ENCODE measurements around the gene MTERF2.

DNA sequence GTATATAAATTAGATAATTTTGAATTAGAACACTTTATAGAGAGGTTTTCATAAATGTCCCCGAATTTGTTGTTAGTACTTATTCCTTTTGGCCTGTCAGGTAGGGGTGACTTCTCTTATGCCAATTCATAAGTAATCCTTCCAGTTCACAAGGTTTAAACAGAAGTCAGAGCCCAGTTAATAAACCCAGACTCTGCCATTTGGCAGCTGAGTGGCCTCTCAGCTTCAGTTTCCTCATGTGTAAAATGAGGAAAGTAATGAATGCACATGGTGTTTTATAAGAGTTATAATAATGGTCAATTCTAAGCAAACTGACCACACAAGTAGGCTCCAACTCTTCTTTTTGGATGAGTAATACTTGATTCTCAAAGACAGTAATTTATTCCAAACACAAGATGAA lies 10.3 kb downstream of the MTERF2 start:
- TF ChIP-seq, protein P1, sequence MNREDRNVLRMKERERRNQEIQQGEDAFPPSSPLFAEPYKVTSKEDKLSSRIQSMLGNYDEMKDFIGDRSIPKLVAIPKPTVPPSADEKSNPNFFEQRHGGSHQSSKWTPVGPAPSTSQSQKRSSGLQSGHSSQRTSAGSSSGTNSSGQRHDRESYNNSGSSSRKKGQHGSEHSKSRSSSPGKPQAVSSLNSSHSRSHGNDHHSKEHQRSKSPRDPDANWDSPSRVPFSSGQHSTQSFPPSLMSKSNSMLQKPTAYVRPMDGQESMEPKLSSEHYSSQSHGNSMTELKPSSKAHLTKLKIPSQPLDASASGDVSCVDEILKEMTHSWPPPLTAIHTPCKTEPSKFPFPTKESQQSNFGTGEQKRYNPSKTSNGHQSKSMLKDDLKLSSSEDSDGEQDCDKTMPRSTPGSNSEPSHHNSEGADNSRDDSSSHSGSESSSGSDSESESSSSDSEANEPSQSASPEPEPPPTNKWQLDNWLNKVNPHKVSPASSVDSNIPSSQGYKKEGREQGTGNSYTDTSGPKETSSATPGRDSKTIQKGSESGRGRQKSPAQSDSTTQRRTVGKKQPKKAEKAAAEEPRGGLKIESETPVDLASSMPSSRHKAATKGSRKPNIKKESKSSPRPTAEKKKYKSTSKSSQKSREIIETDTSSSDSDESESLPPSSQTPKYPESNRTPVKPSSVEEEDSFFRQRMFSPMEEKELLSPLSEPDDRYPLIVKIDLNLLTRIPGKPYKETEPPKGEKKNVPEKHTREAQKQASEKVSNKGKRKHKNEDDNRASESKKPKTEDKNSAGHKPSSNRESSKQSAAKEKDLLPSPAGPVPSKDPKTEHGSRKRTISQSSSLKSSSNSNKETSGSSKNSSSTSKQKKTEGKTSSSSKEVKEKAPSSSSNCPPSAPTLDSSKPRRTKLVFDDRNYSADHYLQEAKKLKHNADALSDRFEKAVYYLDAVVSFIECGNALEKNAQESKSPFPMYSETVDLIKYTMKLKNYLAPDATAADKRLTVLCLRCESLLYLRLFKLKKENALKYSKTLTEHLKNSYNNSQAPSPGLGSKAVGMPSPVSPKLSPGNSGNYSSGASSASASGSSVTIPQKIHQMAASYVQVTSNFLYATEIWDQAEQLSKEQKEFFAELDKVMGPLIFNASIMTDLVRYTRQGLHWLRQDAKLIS (CRISPR knock-in tag; IDR thresholded peaks at IDR 0.05; ENCODE audit: borderline replicate concordance) = no peak
- TF ChIP-seq NFE2L1 (CRISPR knock-in tag; IDR thresholded peaks at IDR 0.05) (no peak), FOXK1 (CRISPR knock-in tag; IDR thresholded peaks at IDR 0.05) (no peak), EMX1 (CRISPR knock-in tag; IDR thresholded peaks at IDR 0.05) (no peak), SMAD4 (CRISPR knock-in tag; IDR thresholded peaks at IDR 0.05) (no peak)
- TF ChIP-seq, protein P2, sequence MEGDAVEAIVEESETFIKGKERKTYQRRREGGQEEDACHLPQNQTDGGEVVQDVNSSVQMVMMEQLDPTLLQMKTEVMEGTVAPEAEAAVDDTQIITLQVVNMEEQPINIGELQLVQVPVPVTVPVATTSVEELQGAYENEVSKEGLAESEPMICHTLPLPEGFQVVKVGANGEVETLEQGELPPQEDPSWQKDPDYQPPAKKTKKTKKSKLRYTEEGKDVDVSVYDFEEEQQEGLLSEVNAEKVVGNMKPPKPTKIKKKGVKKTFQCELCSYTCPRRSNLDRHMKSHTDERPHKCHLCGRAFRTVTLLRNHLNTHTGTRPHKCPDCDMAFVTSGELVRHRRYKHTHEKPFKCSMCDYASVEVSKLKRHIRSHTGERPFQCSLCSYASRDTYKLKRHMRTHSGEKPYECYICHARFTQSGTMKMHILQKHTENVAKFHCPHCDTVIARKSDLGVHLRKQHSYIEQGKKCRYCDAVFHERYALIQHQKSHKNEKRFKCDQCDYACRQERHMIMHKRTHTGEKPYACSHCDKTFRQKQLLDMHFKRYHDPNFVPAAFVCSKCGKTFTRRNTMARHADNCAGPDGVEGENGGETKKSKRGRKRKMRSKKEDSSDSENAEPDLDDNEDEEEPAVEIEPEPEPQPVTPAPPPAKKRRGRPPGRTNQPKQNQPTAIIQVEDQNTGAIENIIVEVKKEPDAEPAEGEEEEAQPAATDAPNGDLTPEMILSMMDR (IDR thresholded peaks at IDR 0.05) = no peak
- TF ChIP-seq, protein P3, sequence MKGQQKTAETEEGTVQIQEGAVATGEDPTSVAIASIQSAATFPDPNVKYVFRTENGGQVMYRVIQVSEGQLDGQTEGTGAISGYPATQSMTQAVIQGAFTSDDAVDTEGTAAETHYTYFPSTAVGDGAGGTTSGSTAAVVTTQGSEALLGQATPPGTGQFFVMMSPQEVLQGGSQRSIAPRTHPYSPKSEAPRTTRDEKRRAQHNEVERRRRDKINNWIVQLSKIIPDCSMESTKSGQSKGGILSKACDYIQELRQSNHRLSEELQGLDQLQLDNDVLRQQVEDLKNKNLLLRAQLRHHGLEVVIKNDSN (CRISPR knock-in tag; IDR thresholded peaks at IDR 0.05) = no peak
- TF ChIP-seq, protein P4, sequence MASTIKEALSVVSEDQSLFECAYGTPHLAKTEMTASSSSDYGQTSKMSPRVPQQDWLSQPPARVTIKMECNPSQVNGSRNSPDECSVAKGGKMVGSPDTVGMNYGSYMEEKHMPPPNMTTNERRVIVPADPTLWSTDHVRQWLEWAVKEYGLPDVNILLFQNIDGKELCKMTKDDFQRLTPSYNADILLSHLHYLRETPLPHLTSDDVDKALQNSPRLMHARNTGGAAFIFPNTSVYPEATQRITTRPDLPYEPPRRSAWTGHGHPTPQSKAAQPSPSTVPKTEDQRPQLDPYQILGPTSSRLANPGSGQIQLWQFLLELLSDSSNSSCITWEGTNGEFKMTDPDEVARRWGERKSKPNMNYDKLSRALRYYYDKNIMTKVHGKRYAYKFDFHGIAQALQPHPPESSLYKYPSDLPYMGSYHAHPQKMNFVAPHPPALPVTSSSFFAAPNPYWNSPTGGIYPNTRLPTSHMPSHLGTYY (CRISPR knock-in tag; IDR thresholded peaks at IDR 0.05) = no peak
- TF ChIP-seq, protein P5, sequence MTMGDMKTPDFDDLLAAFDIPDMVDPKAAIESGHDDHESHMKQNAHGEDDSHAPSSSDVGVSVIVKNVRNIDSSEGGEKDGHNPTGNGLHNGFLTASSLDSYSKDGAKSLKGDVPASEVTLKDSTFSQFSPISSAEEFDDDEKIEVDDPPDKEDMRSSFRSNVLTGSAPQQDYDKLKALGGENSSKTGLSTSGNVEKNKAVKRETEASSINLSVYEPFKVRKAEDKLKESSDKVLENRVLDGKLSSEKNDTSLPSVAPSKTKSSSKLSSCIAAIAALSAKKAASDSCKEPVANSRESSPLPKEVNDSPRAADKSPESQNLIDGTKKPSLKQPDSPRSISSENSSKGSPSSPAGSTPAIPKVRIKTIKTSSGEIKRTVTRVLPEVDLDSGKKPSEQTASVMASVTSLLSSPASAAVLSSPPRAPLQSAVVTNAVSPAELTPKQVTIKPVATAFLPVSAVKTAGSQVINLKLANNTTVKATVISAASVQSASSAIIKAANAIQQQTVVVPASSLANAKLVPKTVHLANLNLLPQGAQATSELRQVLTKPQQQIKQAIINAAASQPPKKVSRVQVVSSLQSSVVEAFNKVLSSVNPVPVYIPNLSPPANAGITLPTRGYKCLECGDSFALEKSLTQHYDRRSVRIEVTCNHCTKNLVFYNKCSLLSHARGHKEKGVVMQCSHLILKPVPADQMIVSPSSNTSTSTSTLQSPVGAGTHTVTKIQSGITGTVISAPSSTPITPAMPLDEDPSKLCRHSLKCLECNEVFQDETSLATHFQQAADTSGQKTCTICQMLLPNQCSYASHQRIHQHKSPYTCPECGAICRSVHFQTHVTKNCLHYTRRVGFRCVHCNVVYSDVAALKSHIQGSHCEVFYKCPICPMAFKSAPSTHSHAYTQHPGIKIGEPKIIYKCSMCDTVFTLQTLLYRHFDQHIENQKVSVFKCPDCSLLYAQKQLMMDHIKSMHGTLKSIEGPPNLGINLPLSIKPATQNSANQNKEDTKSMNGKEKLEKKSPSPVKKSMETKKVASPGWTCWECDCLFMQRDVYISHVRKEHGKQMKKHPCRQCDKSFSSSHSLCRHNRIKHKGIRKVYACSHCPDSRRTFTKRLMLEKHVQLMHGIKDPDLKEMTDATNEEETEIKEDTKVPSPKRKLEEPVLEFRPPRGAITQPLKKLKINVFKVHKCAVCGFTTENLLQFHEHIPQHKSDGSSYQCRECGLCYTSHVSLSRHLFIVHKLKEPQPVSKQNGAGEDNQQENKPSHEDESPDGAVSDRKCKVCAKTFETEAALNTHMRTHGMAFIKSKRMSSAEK (CRISPR knock-in tag; IDR thresholded peaks at IDR 0.05; ENCODE audit: borderline replicate concordance) = no peak
